ENCODE results near the gene ALOX12. TPM values are rescaled to one million over a fixed set of nuclear protein-coding genes. Genes with fewer than 3 reads are reported as not detected.
A peak's percentile ranks its signal among the peaks of the same experiment; 100 is the strongest.

ALOX12 gene
- total RNA-seq, 4 donors from 2014 or later = not detected

DNA sequence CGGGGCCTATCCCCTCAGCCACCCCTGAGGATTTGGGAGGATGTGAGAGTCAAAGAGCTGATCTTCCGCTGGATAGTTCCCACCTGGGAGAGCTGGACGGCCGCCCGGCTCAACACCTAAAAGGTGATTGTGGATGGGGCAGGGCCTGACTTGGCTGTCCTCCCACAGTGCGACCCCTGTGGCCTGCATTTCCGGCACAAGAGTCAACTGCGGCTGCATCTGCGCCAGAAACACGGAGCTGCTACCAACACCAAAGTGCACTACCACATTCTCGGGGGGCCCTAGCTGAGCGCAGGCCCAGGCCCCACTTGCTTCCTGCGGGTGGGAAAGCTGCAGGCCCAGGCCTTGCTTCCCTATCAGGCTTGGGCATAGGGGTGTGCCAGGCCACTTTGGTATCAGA is 31.5 kb downstream of the ALOX12 start:
- 88% methylated on average over 10 of the region's 13 CpGs; no CpG with 5 or more reads in 1 of the 2 donors for WGBS, 2 donors (ENCODE audit: low coverage in 1 of 2)
- no peak for DNase-seq
- Histone ChIP-seq H3K9me3 (no peaks in the 10 kb centered on the region), H3K4me1 (peaks cover 0 to 15% (median 13%) of the 10 kb centered on the region in 4 donors), H3K4me3 (no peak overlapping the region), H3K27me3 (peaks cover 10% of the 10 kb centered on the region), H3K27ac (no peak overlapping the region), H3K36me3 (no peaks in the 10 kb centered on the region)
- TF ChIP-seq, protein P1, sequence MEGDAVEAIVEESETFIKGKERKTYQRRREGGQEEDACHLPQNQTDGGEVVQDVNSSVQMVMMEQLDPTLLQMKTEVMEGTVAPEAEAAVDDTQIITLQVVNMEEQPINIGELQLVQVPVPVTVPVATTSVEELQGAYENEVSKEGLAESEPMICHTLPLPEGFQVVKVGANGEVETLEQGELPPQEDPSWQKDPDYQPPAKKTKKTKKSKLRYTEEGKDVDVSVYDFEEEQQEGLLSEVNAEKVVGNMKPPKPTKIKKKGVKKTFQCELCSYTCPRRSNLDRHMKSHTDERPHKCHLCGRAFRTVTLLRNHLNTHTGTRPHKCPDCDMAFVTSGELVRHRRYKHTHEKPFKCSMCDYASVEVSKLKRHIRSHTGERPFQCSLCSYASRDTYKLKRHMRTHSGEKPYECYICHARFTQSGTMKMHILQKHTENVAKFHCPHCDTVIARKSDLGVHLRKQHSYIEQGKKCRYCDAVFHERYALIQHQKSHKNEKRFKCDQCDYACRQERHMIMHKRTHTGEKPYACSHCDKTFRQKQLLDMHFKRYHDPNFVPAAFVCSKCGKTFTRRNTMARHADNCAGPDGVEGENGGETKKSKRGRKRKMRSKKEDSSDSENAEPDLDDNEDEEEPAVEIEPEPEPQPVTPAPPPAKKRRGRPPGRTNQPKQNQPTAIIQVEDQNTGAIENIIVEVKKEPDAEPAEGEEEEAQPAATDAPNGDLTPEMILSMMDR (IDR thresholded peaks at IDR 0.05) = no peak
- no peak for TF ChIP-seq POLR2AphosphoS5 (IDR thresholded peaks at IDR 0.05)
- TF ChIP-seq POLR2A (IDR thresholded peaks at IDR 0.05) = no peak
- TF ChIP-seq EP300 (IDR thresholded peaks at IDR 0.05; ENCODE audit: low read depth) = no peak
- in situ Hi-C loops (cut with MboI; ENCODE audit: low pct_ligation_motif_present in 1 of 4, low pct_unique_long_range_greater_than_20kb in 1 of 4, low sequenced_read_pairs in 3 of 4) = loop anchor here in 3 of 4 donors (25.0 kb wide), 2 partner anchors 260 to 310 kb away; partner anchors contain the start of genes SLC2A4 (in 2 of the 3), YBX2 (in 2 of the 3), ACAP1 (in 1 of the 3) and NEURL4 (in 1 of the 3)
- intact Hi-C loops (cut with DNase I; ENCODE audit: low total_unique reads) = no loop called here

DNA sequence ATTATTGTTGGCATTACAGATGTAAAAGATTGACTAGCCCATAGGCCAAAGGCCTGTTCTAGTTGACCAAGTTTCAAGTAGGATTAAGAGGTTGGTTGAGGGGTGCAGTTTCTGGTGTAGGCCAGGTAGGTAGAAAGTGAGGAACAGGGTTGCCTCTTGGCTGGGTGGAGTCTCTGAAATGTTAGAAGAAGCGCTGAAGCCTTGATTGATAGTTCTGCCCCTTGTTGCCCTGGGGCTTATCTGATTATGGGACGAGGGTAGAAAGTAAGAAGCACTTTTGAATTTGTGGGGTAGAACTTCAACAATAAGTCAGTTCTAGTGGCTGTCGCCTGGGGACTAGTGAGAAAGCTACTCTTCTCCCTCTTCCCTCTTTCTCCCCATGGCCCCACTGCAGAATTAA is 33.2 kb downstream of the ALOX12 start:
- H3K27ac ChIP-seq = peak overlapping the region in 2 of 4 donors; percentile 4 to 20

DNA sequence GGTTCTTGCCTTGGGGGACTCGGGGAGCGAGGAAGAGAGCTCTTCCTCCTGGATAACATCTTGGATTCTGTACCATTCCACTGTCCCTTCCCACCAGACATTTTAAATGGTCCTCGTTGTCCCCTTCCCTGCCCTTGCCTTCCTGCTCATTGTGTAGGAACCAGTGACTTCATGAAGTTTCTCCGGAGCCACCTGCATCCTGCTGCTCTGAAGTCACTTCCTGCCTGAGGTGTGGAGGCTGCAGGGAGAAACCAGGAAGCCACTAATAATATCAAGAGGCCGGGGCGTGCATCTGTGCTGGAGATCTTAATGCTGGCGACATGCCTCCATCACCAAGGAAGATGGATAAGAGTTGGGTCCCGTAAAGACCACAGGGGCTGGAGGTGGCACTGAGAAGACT is 33.8 kb downstream of the ALOX12 start:
- TF ChIP-seq, protein P1 (IDR thresholded peaks at IDR 0.05) = no peak
- TF ChIP-seq POLR2AphosphoS5 (IDR thresholded peaks at IDR 0.05) (no peak), EP300 (IDR thresholded peaks at IDR 0.05; ENCODE audit: low read depth) (no peak), POLR2A (IDR thresholded peaks at IDR 0.05) (no peak)
- Histone ChIP-seq H3K36me3 (no peaks in the 10 kb centered on the region), H3K27me3 (no peaks in the 10 kb centered on the region), H3K27ac (peak overlapping the region in 3 of 4 donors; percentile 4 to 20 (median 13)), H3K9me3 (no peaks in the 10 kb centered on the region), H3K4me1 (peaks cover 0 to 8% (median under 1%) of the 10 kb centered on the region in 4 donors), H3K4me3 (no peak overlapping the region)
- in situ Hi-C loops (cut with MboI; ENCODE audit: low pct_ligation_motif_present in 1 of 4, low pct_unique_long_range_greater_than_20kb in 1 of 4, low sequenced_read_pairs in 3 of 4) (loop anchor here in 3 of 4 donors (25.0 kb wide), 2 partner anchors 258 to 308 kb away; partner anchors contain the start of genes SLC2A4 (in 2 of the 3), YBX2 (in 2 of the 3), ACAP1 (in 1 of the 3) and NEURL4 (in 1 of the 3)), intact Hi-C loops (cut with DNase I; ENCODE audit: low total_unique reads) (no loop called here)
- 49% methylated on average over 8 of the region's 8 CpGs; no CpG with 5 or more reads in 1 of the 2 donors for WGBS, 2 donors (ENCODE audit: low coverage in 1 of 2)
- peak; percentile 35 for DNase-seq

More for the DNA sequence above, 33.2 kb downstream of the ALOX12 start:
- Histone ChIP-seq H3K9me3 (no peaks in the 10 kb centered on the region), H3K36me3 (no peaks in the 10 kb centered on the region), H3K4me1 (peaks cover 0 to 5% (median 0%) of the 10 kb centered on the region in 4 donors), H3K4me3 (no peak overlapping the region), H3K27me3 (no peaks in the 10 kb centered on the region)
- intact Hi-C loops (cut with DNase I; ENCODE audit: low total_unique reads) = no loop called here
- in situ Hi-C loops (cut with MboI; ENCODE audit: low pct_ligation_motif_present in 1 of 4, low pct_unique_long_range_greater_than_20kb in 1 of 4, low sequenced_read_pairs in 3 of 4) = loop anchor here in 3 of 4 donors (25.0 kb wide), 2 partner anchors 258 to 308 kb away; partner anchors contain the start of genes SLC2A4 (in 2 of the 3), YBX2 (in 2 of the 3), ACAP1 (in 1 of the 3) and NEURL4 (in 1 of the 3)
- TF ChIP-seq POLR2AphosphoS5 (IDR thresholded peaks at IDR 0.05) = no peak
- no peak for TF ChIP-seq POLR2A (IDR thresholded peaks at IDR 0.05)
- TF ChIP-seq, protein P1 (IDR thresholded peaks at IDR 0.05) = no peak
- TF ChIP-seq EP300 (IDR thresholded peaks at IDR 0.05; ENCODE audit: low read depth) = no peak
- 82 to 84% methylated on average over 3 of the region's 3 CpGs for WGBS, 2 donors (ENCODE audit: low coverage in 1 of 2)
- no peak for DNase-seq

DNA sequence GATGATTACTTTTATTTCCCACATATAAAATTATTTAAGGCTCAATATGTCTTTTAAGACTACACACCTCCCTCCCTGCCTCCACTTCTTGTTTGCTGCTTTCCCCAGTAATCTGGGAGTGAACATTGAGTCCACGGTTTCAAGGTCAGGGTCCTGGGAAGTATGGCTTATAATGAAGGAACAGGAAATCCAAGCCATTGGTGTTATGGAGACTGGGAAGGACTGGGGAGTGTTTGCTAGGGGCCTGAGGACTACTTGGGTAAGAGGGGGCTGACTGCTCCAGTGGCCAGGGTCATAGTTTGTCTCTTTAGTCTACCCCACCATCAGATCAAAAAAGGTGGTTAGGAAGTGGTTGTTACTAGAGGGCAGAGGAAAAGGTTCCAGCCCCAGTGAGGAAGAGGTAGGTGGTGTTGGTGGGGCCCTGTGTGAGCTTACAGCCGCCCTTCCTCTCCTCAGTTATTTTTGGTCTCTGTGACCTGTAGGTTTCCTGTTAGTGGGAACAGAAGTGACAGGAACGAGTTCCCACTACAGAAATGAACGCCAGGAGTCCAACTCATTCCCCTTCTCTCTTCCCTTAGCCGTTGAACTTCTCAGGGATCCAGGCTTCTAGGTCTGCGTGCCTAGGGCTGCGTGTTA is 39.2 kb downstream of the ALOX12 start:
- no peak for DNase-seq
- peak overlapping the region; percentile 62 to 73 (median 64) for H3K4me3 ChIP-seq
- 0 to 15% methylated on average over 1 to 7 of the region's 7 CpGs for WGBS, 2 donors (ENCODE audit: low coverage in 1 of 2)
- H3K9me3 ChIP-seq = no peaks in the 10 kb centered on the region
- H3K27ac ChIP-seq = peak overlapping the region; percentile 84 to 87 (median 86)
- no peaks in the 10 kb centered on the region for H3K27me3 ChIP-seq
- TF ChIP-seq, protein P1 (IDR thresholded peaks at IDR 0.05) = peak in 1 of 5 experiments; percentile 27
- no peak for TF ChIP-seq EP300 (IDR thresholded peaks at IDR 0.05; ENCODE audit: low read depth)
- no peaks in the 10 kb centered on the region for H3K36me3 ChIP-seq
- in situ Hi-C loops (cut with MboI; ENCODE audit: low pct_ligation_motif_present in 1 of 4, low pct_unique_long_range_greater_than_20kb in 1 of 4, low sequenced_read_pairs in 3 of 4) (loop anchor here in 3 of 4 donors (25.0 kb wide), 2 partner anchors 252 to 302 kb away; partner anchors contain the start of genes SLC2A4 (in 2 of the 3), YBX2 (in 2 of the 3), ACAP1 (in 1 of the 3) and NEURL4 (in 1 of the 3)), intact Hi-C loops (cut with DNase I; ENCODE audit: low total_unique reads) (no loop called here)
- H3K4me1 ChIP-seq = peaks cover 0 to 25% (median 16%) of the 10 kb centered on the region in 4 donors
